Endothelial cell of umbilical vein (primary cell): Measurements from ENCODE around the gene CHTOP. TPM values are rescaled to one million over a fixed set of nuclear protein-coding genes. Genes with fewer than 3 reads are reported as not detected.
"Not testable (repeated sequence)": the region's sequence is repeated elsewhere in the genome, so short reads cannot be mapped to it uniquely, and the experiment has no call there.

Experiments
- BruUV-seq: library from RNA; stranded (reverse); fragments of 400-500 nt; replicated peaks from 2 replicates; lab custom pipeline; 2021; lab: Mats Ljungman, UMichigan
- CTCF ChIA-PET: fragments of 300-600, 350-600 bp; sonication (Branson Sonifier 250); formaldehyde crosslinking; loops from one replicate; lab custom pipeline; 2021; ENCODE audit warnings: antibody characterized with exemption, inconsistent platforms; lab: Charles Lee
- POLR2A ChIA-PET: fragments of 300-600, 350-600 bp; sonication (Branson Sonifier 250); formaldehyde crosslinking; loops from one replicate; lab custom pipeline; 2021; ENCODE audit warnings: antibody characterized with exemption, inconsistent platforms; lab: Charles Lee
- DNase-seq: peaks from one replicate; pipeline ENCODE4 v3.0.0-alpha.2; 2011; ENCODE audit warnings: low read depth, low spot score
- FAIRE-seq: peaks from 2 replicates; lab custom pipeline; 2011; peaks lifted over from hg19 to GRCh38; lab: Jason Lieb, UNC
- H2AFZ ChIP-seq: 2 replicates; pipeline ENCODE4 v1.6.0; 2012; ENCODE audit warnings: low read depth, low read length, control low read depth, inconsistent platforms
- H3K27ac ChIP-seq: 2 replicates; pipeline ENCODE4 v1.5.1; 2011; ENCODE audit warnings: low read depth, mild to moderate bottlenecking, control low read depth, low read length, moderate library complexity; ENCODE audit not compliant: insufficient read depth
- H3K27me3 ChIP-seq, 2 experiments: 2 replicates each; pipeline versions ENCODE4 v1.6.0 to v1.6.1; 2011; ENCODE audit warnings: low read length in 2 of 2, mixed read lengths in 1 of 2; ENCODE audit not compliant: control insufficient read depth in 2 of 2, insufficient read depth in 2 of 2
- H3K36me3 ChIP-seq, 2 experiments: 2 replicates in 1 of 2; 3 replicates in 1 of 2; pipeline ENCODE4 v1.5.1; 2011; ENCODE audit warnings: low read length in 2 of 2, mild to moderate bottlenecking in 1 of 2, moderate library complexity in 1 of 2; ENCODE audit not compliant: control insufficient read depth in 2 of 2, insufficient read depth in 2 of 2; ENCODE audit errors: extremely low read depth in 1 of 2
- H3K4me1 ChIP-seq: 3 replicates; pipeline ENCODE4 v1.5.1; 2011; ENCODE audit warnings: mild to moderate bottlenecking, low read length; ENCODE audit not compliant: control insufficient read depth, insufficient read depth; ENCODE audit errors: extremely low read depth
- H3K4me2 ChIP-seq: 2 replicates; pipeline ENCODE4 v1.6.1; 2011; ENCODE audit warnings: low read length, control low read depth, mixed read lengths; ENCODE audit not compliant: insufficient read depth
- H3K4me3 ChIP-seq, 3 experiments: fragments of 200-600 bp in 1 of 3; sonication (generic), shearing (Covaris generic) in 1 of 3; replicated peaks in 1 of 3; 2 replicates each; pipeline ENCODE4 v1.5.1; 2011 to 2016; ENCODE audit warnings: control low read depth in 3 of 3, low read length in 3 of 3, mild to moderate bottlenecking in 2 of 3, inconsistent platforms in 1 of 3, low read depth in 1 of 3, moderate library complexity in 1 of 3; ENCODE audit not compliant: insufficient read depth in 1 of 3
- H3K79me2 ChIP-seq: 2 replicates; pipeline ENCODE4 v1.6.0; 2012; ENCODE audit warnings: low read length, inconsistent platforms; ENCODE audit not compliant: control insufficient read depth, insufficient read depth
- H3K9ac ChIP-seq: replicated peaks from 2 replicates; pipeline ENCODE3; 2011; ENCODE audit warnings: low read length, control low read depth; ENCODE audit not compliant: insufficient read depth; ENCODE audit errors: extremely low read depth
- H3K9me1 ChIP-seq: replicated peaks from 3 replicates; pipeline ENCODE4 v1.6.0; 2011; ENCODE audit warnings: mild to moderate bottlenecking, low read length; ENCODE audit not compliant: control insufficient read depth, insufficient read depth; ENCODE audit errors: extremely low read depth
- H3K9me3 ChIP-seq: replicated peaks from 2 replicates; pipeline ENCODE4 v1.5.1; 2012; ENCODE audit warnings: low read length, inconsistent platforms; ENCODE audit not compliant: control insufficient read depth, insufficient read depth
- H4K20me1 ChIP-seq: replicated peaks from 2 replicates; pipeline ENCODE3; 2011; ENCODE audit warnings: mild to moderate bottlenecking, low read length; ENCODE audit not compliant: control insufficient read depth, insufficient read depth; ENCODE audit errors: extremely low read depth
- GATA2 ChIP-seq: IDR thresholded peaks from 2 replicates; pipeline ENCODE4 v1.7.0; 2011; ENCODE audit warnings: low read depth, mild to moderate bottlenecking, moderate library complexity, mixed read lengths, low read length; ENCODE audit not compliant: insufficient read length, insufficient read depth
- POLR2A ChIP-seq: IDR thresholded peaks from 2 replicates; pipeline ENCODE4 v1.6.1; 2012; ENCODE audit warnings: low read depth, mild to moderate bottlenecking, control low read depth, low read length
- dilution Hi-C: fragments of 300-500 bp; cut with MboI; formaldehyde crosslinking; loops from one replicate; pipeline ENCODE4 v1.15.0; 2019; ENCODE audit warnings: low sequenced_read_pairs; ENCODE audit not compliant: extremely low pct_ligation_motif_present
- intact Hi-C: fragments of 100-400 bp; cut with micrococcal nuclease; formaldehyde crosslinking; loops from one replicate; pipeline ENCODE4 v1.10.0; 2022
- polyA plus RNA-seq, 4 experiments: library from polyadenylated mRNA; depleted of rRNA in 3 of 4; stranded (reverse) in 3 of 4; unstranded in 1 of 4; fragments of >200 nt; gene quantifications; 2 replicates each; pipeline versions ENCODE4 v1.2.1 to v1.2.3, GENCODE V29; 2011 to 2012; ENCODE audit warnings: missing spikeins in 1 of 4
- total RNA-seq: library from RNA; stranded (reverse); gene quantifications from 2 replicates; pipeline ENCODE4 v1.2.3, GENCODE V29; 2021

CHTOP gene
- total and polyA plus RNA-seq, 2 donors (not counting 3 experiments of a cell fraction or from before 2014, with no cell fraction given) = 62.0 to 74.4 TPM

- Histone ChIP-seq H3K9ac (no peak overlapping the region), H3K4me2 (no peak overlapping the region), H3K79me2 (no peaks in the 10 kb centered on the region), H3K27ac (no peak overlapping the region), H3K9me3 (no peaks in the 10 kb centered on the region), H3K27me3 (no peaks in the 10 kb centered on the region), H3K4me3 (no peak overlapping the region), H3K36me3 (no peaks in the 10 kb centered on the region), H4K20me1 (no peaks in the 10 kb centered on the region), H3K9me1 (no peaks in the 10 kb centered on the region), H3K4me1 (peaks cover 5% of the 10 kb centered on the region), H2AFZ (no peak overlapping the region)
- ChIA-PET CTCF (interaction anchor here (0.7 to 4.6 kb wide), 4 partner anchors 9 to 40 kb away, joined by 3 to 24 read pairs (median 6); partner anchors contain the start of gene S100A13), POLR2A (interaction anchor here (0.7 kb wide), 1 partner anchor 40 kb away, joined by 3 read pairs; the partner anchor contains the start of gene S100A13)
- dilution Hi-C loops (no loop called here), intact Hi-C loops (no loop called here)
- no peak for TF ChIP-seq POLR2A
- TF ChIP-seq GATA2 = peak; percentile 34
- BruUV-seq = no TSS peak
- FAIRE-seq (peak; percentile 55), DNase-seq (no peak)
Observed at GRCh38 chr1:153587314-153587713, 46.6 kb upstream of the CHTOP start.

- H3K9ac ChIP-seq, BruUV-seq, H3K4me3 ChIP-seq, H3K9me1 ChIP-seq, FAIRE-seq, intact Hi-C loops, DNase-seq, H4K20me1 ChIP-seq, POLR2A ChIA-PET, H3K79me2 ChIP-seq, H3K4me1 ChIP-seq, H3K27me3 ChIP-seq, H3K36me3 ChIP-seq, H3K27ac ChIP-seq, H3K9me3 ChIP-seq, H3K4me2 ChIP-seq, dilution Hi-C loops, H2AFZ ChIP-seq: not testable (repeated sequence)
- CTCF ChIA-PET = interaction anchor here (1.0 to 4.6 kb wide), 2 partner anchors 10 to 15 kb away, joined by 3 to 24 read pairs; no protein-coding TSS in a partner anchor
Observed at GRCh38 chr1:153588033-153588432, 45.8 kb upstream of the CHTOP start.
